ENCODE measurements around the gene NDUFA8. TPM values are rescaled to one million over a fixed set of nuclear protein-coding genes. Genes with fewer than 3 reads are reported as not detected.

NDUFA8 gene
- total RNA-seq, 1 donor, result 17.0 TPM

DNA sequence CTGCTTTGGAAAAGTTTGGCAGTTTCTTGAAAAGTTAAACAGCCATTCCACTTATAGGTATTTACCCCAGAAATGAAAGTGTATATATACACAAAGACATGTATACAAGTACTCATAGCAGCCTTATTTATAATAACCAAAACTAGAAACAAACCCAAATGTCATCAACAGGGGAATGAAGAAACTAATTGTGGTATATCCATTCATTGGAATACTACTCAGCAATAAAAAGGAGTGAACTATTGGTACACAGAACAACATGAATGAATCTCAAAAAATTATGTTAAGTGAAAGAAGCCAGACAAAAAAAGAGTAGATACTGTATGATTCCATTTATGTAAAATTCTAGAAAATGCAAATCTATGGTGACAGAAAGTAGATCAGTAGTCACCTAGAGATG lies 2.8 kb upstream of the NDUFA8 start:
- TF ChIP-seq, protein P1, sequence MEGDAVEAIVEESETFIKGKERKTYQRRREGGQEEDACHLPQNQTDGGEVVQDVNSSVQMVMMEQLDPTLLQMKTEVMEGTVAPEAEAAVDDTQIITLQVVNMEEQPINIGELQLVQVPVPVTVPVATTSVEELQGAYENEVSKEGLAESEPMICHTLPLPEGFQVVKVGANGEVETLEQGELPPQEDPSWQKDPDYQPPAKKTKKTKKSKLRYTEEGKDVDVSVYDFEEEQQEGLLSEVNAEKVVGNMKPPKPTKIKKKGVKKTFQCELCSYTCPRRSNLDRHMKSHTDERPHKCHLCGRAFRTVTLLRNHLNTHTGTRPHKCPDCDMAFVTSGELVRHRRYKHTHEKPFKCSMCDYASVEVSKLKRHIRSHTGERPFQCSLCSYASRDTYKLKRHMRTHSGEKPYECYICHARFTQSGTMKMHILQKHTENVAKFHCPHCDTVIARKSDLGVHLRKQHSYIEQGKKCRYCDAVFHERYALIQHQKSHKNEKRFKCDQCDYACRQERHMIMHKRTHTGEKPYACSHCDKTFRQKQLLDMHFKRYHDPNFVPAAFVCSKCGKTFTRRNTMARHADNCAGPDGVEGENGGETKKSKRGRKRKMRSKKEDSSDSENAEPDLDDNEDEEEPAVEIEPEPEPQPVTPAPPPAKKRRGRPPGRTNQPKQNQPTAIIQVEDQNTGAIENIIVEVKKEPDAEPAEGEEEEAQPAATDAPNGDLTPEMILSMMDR (IDR thresholded peaks at IDR 0.05; ENCODE audit: extremely low read depth, low read depth, low read length), result no peak
- Histone ChIP-seq H3K79me2 (ENCODE audit: insufficient read depth, low read length) (peaks cover 19% of the 10 kb centered on the region), H2AFZ (ENCODE audit: low read length) (no peak overlapping the region), H3K9me3 (ENCODE audit: low read depth, low read length) (no peaks in the 10 kb centered on the region), H3K27ac (ENCODE audit: low read depth, low read length) (no peak overlapping the region), H3K4me3 (ENCODE audit: insufficient read depth, low read length) (no peak overlapping the region), H3K36me3 (ENCODE audit: insufficient read depth, low read length) (no peaks in the 10 kb centered on the region), H3K4me2 (ENCODE audit: insufficient read depth, low read length) (no peak overlapping the region), H3K4me1 (ENCODE audit: insufficient read depth, low read length) (peaks cover 7% of the 10 kb centered on the region), H4K20me1 (ENCODE audit: insufficient read depth, low read length) (peaks cover 10% of the 10 kb centered on the region), H3K27me3 (ENCODE audit: insufficient read depth, low read length) (peaks cover 27% of the 10 kb centered on the region)
- DNase-seq (ENCODE audit: insufficient read length, low spot score, missing footprints), result no peak

DNA sequence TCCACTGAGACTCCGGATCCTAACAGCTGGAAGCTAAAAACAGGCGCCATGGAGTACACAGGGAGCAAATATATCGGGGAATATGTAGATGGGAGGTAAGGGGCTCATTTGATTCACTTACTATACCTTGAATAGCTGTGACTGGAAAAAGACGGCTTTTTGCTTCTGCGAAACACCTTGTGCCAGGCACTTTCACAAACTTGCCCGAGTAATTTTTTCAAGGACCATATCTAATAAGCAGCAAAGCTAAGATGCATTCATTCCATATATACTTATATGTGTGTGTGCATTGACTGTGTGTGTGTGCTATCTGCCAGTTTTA lies 307 bp upstream of the NDUFA8 start:
- peak overlapping the region; percentile 96 for H3K4me3 ChIP-seq (ENCODE audit: insufficient read depth, low read length)
- no peak for DNase-seq (ENCODE audit: insufficient read length, low spot score, missing footprints)
- no peaks in the 10 kb centered on the region for H3K36me3 ChIP-seq (ENCODE audit: insufficient read depth, low read length)
- H4K20me1 ChIP-seq (ENCODE audit: insufficient read depth, low read length), result peaks cover 24% of the 10 kb centered on the region
- peak overlapping the region; percentile 94 for H2AFZ ChIP-seq (ENCODE audit: low read length)
- H3K27ac ChIP-seq (ENCODE audit: low read depth, low read length), result peak overlapping the region; percentile 81
- no peaks in the 10 kb centered on the region for H3K9me3 ChIP-seq (ENCODE audit: low read depth, low read length)
- H3K4me1 ChIP-seq (ENCODE audit: insufficient read depth, low read length), result peaks cover 10% of the 10 kb centered on the region
- peak overlapping the region; percentile 95 for H3K4me2 ChIP-seq (ENCODE audit: insufficient read depth, low read length)
- TF ChIP-seq, protein P1 (IDR thresholded peaks at IDR 0.05; ENCODE audit: extremely low read depth, low read depth, low read length), result no peak
- peaks cover 41% of the 10 kb centered on the region for H3K79me2 ChIP-seq (ENCODE audit: insufficient read depth, low read length)
- H3K27me3 ChIP-seq (ENCODE audit: insufficient read depth, low read length), result peaks cover 18% of the 10 kb centered on the region

DNA sequence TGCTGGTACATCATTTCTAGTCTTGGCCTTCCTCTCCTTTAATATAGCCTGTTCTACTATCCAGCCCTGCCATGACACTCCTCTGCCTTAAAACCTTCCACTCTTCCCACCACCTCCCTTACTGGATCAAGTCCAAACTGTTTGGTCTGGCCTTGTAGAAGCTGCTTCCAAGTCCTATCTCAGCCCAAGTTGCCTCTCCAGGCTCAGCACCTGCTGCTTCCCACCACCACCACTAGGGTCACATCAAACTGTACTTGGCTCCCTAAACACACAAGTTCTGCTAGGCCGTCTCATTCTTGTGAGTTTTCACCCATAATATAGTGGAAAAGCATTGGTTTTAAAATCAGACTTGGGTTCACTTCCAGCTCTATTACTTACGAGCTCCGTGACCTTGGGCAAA lies 1.4 kb downstream of the NDUFA8 start:
- no peak overlapping the region for H2AFZ ChIP-seq (ENCODE audit: low read length)
- no peaks in the 10 kb centered on the region for H3K36me3 ChIP-seq (ENCODE audit: insufficient read depth, low read length)
- peaks cover 55% of the 10 kb centered on the region for H3K79me2 ChIP-seq (ENCODE audit: insufficient read depth, low read length)
- DNase-seq (ENCODE audit: insufficient read length, low spot score, missing footprints), result peak; percentile 79
- H3K9me3 ChIP-seq (ENCODE audit: low read depth, low read length), result no peaks in the 10 kb centered on the region
- peak overlapping the region; percentile 95 for H3K4me2 ChIP-seq (ENCODE audit: insufficient read depth, low read length)
- H3K27me3 ChIP-seq (ENCODE audit: insufficient read depth, low read length), result peaks cover 8% of the 10 kb centered on the region
- peaks cover 31% of the 10 kb centered on the region for H4K20me1 ChIP-seq (ENCODE audit: insufficient read depth, low read length)
- no peak overlapping the region for H3K27ac ChIP-seq (ENCODE audit: low read depth, low read length)
- H3K4me1 ChIP-seq (ENCODE audit: insufficient read depth, low read length), result peaks cover 10% of the 10 kb centered on the region
- TF ChIP-seq, protein P1 (IDR thresholded peaks at IDR 0.05; ENCODE audit: extremely low read depth, low read depth, low read length), result peak; percentile 67
- no peak overlapping the region for H3K4me3 ChIP-seq (ENCODE audit: insufficient read depth, low read length)

DNA sequence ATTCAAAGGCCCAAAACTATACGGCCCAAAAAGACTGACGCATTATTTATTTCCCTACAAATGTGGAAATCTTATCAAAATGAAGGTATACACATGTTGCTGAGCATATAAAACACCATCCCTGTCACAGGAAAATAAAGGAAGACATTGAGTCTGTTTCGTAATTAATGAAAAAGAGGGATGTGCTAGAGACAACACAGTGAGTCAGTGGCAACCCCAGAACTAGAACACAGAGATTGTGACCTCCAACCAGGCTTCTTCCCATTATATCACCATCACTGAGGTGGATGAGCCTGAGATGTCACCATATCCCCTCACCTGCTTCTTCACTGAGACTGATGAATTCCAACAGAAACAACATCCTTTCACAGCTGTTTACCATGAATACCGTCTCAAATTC lies 3.8 kb downstream of the NDUFA8 start:
- Histone ChIP-seq H3K79me2 (ENCODE audit: insufficient read depth, low read length) (peaks cover 72% of the 10 kb centered on the region), H3K4me1 (ENCODE audit: insufficient read depth, low read length) (peaks cover 10% of the 10 kb centered on the region), H3K27me3 (ENCODE audit: insufficient read depth, low read length) (no peaks in the 10 kb centered on the region), H2AFZ (ENCODE audit: low read length) (no peak overlapping the region), H4K20me1 (ENCODE audit: insufficient read depth, low read length) (peaks cover 31% of the 10 kb centered on the region), H3K27ac (ENCODE audit: low read depth, low read length) (no peak overlapping the region), H3K4me2 (ENCODE audit: insufficient read depth, low read length) (no peak overlapping the region), H3K36me3 (ENCODE audit: insufficient read depth, low read length) (peaks cover 3% of the 10 kb centered on the region), H3K4me3 (ENCODE audit: insufficient read depth, low read length) (no peak overlapping the region), H3K9me3 (ENCODE audit: low read depth, low read length) (no peaks in the 10 kb centered on the region)
- DNase-seq (ENCODE audit: insufficient read length, low spot score, missing footprints), result no peak
- TF ChIP-seq, protein P1 (IDR thresholded peaks at IDR 0.05; ENCODE audit: extremely low read depth, low read depth, low read length), result no peak

All from osteoblast (primary cell).